ENCODE results near the gene ANGPT4.

Gene ANGPT4

DNA sequence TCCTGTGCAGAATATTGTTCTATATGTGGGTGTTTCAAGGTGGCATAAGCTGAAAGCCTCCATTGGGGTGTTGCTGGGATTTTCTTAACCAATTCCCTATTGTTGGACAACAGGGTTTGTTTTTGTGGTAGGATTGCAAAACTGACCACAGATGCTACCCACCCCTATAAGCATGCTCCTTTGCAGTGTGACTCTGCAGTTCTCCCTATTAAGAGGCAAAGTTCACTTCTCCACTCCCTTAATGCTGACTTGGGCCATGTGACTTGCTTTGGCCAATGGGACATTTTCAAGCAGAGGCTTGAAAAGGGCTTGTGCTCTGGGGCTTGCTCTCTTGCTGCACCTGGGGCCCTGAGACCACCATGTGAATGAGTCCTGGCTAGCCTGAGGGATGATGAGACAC, 8.5 kb upstream of the ANGPT4 start:
- Histone ChIP-seq H3K9me2 (ENCODE audit: low read depth, low read length) (no peaks in the 10 kb centered on the region), H3F3A (ENCODE audit: insufficient read depth, low read length) (no peaks in the 10 kb centered on the region), H3K4me3 (ENCODE audit: low read depth, low read length, poor library complexity, severe bottlenecking) (no peak overlapping the region), H3K4me1 (ENCODE audit: insufficient read depth, low read length, severe bottlenecking) (no peaks in the 10 kb centered on the region), H3K36me3 (ENCODE audit: insufficient read depth, low read length) (no peaks in the 10 kb centered on the region), H3K79me2 (ENCODE audit: insufficient read depth, low read length) (no peaks in the 10 kb centered on the region), H3K4me2 (ENCODE audit: low read length) (no peak overlapping the region), H3K9me3 (ENCODE audit: low read length) (no peaks in the 10 kb centered on the region), H4K20me1 (ENCODE audit: insufficient read depth, low read length) (no peaks in the 10 kb centered on the region), H3K27ac (ENCODE audit: low read depth, low read length, poor library complexity, severe bottlenecking) (no peak overlapping the region), H2AFZ (ENCODE audit: low read length) (no peak overlapping the region), H3K9ac (ENCODE audit: low read length) (no peak overlapping the region), H3K27me3 (ENCODE audit: insufficient read depth, low read length) (no peaks in the 10 kb centered on the region; the same call in none of the 2 replicates)
- TF ChIP-seq, protein P1, sequence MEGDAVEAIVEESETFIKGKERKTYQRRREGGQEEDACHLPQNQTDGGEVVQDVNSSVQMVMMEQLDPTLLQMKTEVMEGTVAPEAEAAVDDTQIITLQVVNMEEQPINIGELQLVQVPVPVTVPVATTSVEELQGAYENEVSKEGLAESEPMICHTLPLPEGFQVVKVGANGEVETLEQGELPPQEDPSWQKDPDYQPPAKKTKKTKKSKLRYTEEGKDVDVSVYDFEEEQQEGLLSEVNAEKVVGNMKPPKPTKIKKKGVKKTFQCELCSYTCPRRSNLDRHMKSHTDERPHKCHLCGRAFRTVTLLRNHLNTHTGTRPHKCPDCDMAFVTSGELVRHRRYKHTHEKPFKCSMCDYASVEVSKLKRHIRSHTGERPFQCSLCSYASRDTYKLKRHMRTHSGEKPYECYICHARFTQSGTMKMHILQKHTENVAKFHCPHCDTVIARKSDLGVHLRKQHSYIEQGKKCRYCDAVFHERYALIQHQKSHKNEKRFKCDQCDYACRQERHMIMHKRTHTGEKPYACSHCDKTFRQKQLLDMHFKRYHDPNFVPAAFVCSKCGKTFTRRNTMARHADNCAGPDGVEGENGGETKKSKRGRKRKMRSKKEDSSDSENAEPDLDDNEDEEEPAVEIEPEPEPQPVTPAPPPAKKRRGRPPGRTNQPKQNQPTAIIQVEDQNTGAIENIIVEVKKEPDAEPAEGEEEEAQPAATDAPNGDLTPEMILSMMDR (IDR thresholded peaks at IDR 0.05; ENCODE audit: low read length), result no peak
- no peak for TF ChIP-seq EZH2 (IDR thresholded peaks at IDR 0.05; ENCODE audit: borderline replicate concordance, low read length)

DNA sequence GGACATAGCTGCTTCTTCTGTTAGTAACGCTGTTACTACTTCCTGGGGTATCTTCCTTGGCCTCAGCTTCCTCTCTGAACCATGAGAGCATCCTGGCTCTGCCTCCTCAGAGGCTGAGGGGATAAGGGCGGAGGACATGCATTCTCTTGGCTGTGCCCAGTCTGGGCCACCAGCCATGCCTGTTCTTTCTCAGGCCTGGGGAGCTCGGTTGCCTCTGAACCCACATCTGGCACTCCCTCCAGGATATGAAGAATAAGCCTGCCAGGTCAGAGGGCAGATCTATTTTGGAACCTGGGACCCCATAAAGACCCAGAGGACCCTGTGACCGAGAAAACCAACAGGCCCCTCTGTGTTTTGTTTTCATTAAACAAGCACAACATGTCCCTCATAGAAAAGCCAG, 6.6 kb upstream of the ANGPT4 start:
- Histone ChIP-seq H3K27ac (ENCODE audit: low read depth, low read length, poor library complexity, severe bottlenecking) (no peak overlapping the region), H3K9me3 (ENCODE audit: low read length) (no peaks in the 10 kb centered on the region), H3K79me2 (ENCODE audit: insufficient read depth, low read length) (no peaks in the 10 kb centered on the region), H3K36me3 (ENCODE audit: insufficient read depth, low read length) (no peaks in the 10 kb centered on the region), H3K4me2 (ENCODE audit: low read length) (no peak overlapping the region), H4K20me1 (ENCODE audit: insufficient read depth, low read length) (no peaks in the 10 kb centered on the region), H2AFZ (ENCODE audit: low read length) (no peak overlapping the region), H3F3A (ENCODE audit: insufficient read depth, low read length) (no peaks in the 10 kb centered on the region), H3K27me3 (ENCODE audit: insufficient read depth, low read length) (no peaks in the 10 kb centered on the region; the same call in none of the 2 replicates), H3K9me2 (ENCODE audit: low read depth, low read length) (no peaks in the 10 kb centered on the region), H3K9ac (ENCODE audit: low read length) (no peak overlapping the region), H3K4me1 (ENCODE audit: insufficient read depth, low read length, severe bottlenecking) (no peaks in the 10 kb centered on the region), H3K4me3 (ENCODE audit: low read depth, low read length, poor library complexity, severe bottlenecking) (no peak overlapping the region)
- no peak for TF ChIP-seq EZH2 (IDR thresholded peaks at IDR 0.05; ENCODE audit: borderline replicate concordance, low read length)

DNA sequence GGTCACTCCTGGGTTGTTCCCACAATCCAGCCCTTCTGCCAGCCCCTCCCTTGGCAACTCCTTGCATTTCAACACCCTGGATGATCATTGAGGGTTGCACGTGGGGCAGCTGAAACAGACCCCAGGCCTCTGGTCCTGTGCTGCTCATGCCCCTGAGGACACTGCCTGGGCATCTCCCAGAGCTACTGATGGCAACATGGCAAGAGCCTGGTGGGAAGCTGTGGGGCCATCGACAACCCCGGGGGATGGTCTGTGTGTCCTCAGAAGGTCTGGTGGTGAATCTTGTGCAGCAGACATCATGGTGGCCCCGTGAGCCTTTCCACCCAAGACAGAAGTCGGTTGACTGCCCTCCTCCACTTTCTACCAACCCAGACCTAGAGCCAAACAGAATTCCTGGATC, 4.9 kb upstream of the ANGPT4 start:
- no peak overlapping the region for H3K4me3 ChIP-seq (ENCODE audit: low read depth, low read length, poor library complexity, severe bottlenecking)
- H3F3A ChIP-seq (ENCODE audit: insufficient read depth, low read length), result no peaks in the 10 kb centered on the region
- no peak overlapping the region for H2AFZ ChIP-seq (ENCODE audit: low read length)
- no peak overlapping the region for H3K27ac ChIP-seq (ENCODE audit: low read depth, low read length, poor library complexity, severe bottlenecking)
- no peaks in the 10 kb centered on the region for H3K27me3 ChIP-seq (ENCODE audit: insufficient read depth, low read length)
- no peaks in the 10 kb centered on the region for H3K9me3 ChIP-seq (ENCODE audit: low read length)
- H3K4me1 ChIP-seq (ENCODE audit: insufficient read depth, low read length, severe bottlenecking), result no peaks in the 10 kb centered on the region
- H3K9ac ChIP-seq (ENCODE audit: low read length), result no peak overlapping the region
- TF ChIP-seq, protein P1 (IDR thresholded peaks at IDR 0.05; ENCODE audit: low read length), result no peak
- no peak for TF ChIP-seq EZH2 (IDR thresholded peaks at IDR 0.05; ENCODE audit: borderline replicate concordance, low read length)
- H4K20me1 ChIP-seq (ENCODE audit: insufficient read depth, low read length), result no peaks in the 10 kb centered on the region
- H3K36me3 ChIP-seq (ENCODE audit: insufficient read depth, low read length), result no peaks in the 10 kb centered on the region
- H3K9me2 ChIP-seq (ENCODE audit: low read depth, low read length), result no peaks in the 10 kb centered on the region
- H3K4me2 ChIP-seq (ENCODE audit: low read length), result no peak overlapping the region
- no peaks in the 10 kb centered on the region for H3K79me2 ChIP-seq (ENCODE audit: insufficient read depth, low read length)

DNA sequence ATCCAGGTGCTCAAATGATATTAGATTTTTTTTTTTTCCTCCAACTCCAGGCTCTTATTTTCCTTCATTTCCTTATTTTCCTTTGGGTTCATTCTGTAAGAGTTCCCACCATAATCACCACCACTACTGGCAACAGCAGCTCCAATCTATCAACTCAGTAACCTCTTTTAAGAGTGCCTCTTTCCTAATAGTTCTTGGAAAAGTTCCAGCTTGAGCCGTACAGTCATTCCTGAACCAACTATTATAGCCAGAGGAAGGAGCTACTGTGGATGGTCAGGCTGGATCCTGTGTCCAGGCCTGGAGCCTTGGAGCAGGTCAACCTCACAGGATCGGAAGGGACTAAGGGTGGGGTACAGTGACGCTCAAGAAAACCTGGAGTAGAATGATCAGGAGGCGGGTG, 4.2 kb upstream of the ANGPT4 start:
- Histone ChIP-seq H4K20me1 (ENCODE audit: insufficient read depth, low read length) (no peaks in the 10 kb centered on the region), H3K4me3 (ENCODE audit: low read depth, low read length, poor library complexity, severe bottlenecking) (no peak overlapping the region), H3F3A (ENCODE audit: insufficient read depth, low read length) (no peaks in the 10 kb centered on the region), H3K9me2 (ENCODE audit: low read depth, low read length) (no peaks in the 10 kb centered on the region), H3K79me2 (ENCODE audit: insufficient read depth, low read length) (no peaks in the 10 kb centered on the region), H3K4me2 (ENCODE audit: low read length) (no peak overlapping the region), H3K27ac (ENCODE audit: low read depth, low read length, poor library complexity, severe bottlenecking) (no peak overlapping the region), H3K27me3 (ENCODE audit: insufficient read depth, low read length) (no peaks in the 10 kb centered on the region), H3K9me3 (ENCODE audit: low read length) (no peaks in the 10 kb centered on the region), H2AFZ (ENCODE audit: low read length) (no peak overlapping the region), H3K4me1 (ENCODE audit: insufficient read depth, low read length, severe bottlenecking) (no peaks in the 10 kb centered on the region), H3K9ac (ENCODE audit: low read length) (no peak overlapping the region), H3K36me3 (ENCODE audit: insufficient read depth, low read length) (no peaks in the 10 kb centered on the region)
- TF ChIP-seq EZH2 (IDR thresholded peaks at IDR 0.05; ENCODE audit: borderline replicate concordance, low read length), result no peak
- TF ChIP-seq, protein P1 (IDR thresholded peaks at IDR 0.05; ENCODE audit: low read length), result no peak

Measured in OCI-LY1 (cell line).